GM10248 (cell line): ENCODE data around the gene POLR3GL.

Experiments
- CTCF ChIA-PET: fragments of 300-600 bp; sonication (Branson Sonifier 250); formaldehyde crosslinking; extraction: SDS; loops from one replicate; lab custom pipeline; 2021; ENCODE audit warnings: antibody characterized with exemption; lab: Yijun Ruan, JAX
- POLR2A ChIA-PET: fragments of 350-650 bp; sonication (Branson Sonifier 250); formaldehyde crosslinking; extraction: SDS; loops from one replicate; lab custom pipeline; 2020; ENCODE audit warnings: antibody characterized with exemption; lab: Yijun Ruan, JAX
- DNase-seq: peaks from one replicate; pipeline ENCODE4 v3.0.0; 2012; ENCODE audit errors: extremely low spot score
- TF ChIP-seq, protein P1 (sequence below): IDR thresholded peaks from 2 replicates; pipeline ENCODE4 v1.5.1; 2012; ENCODE audit warnings: mild to moderate bottlenecking, low read depth; ENCODE audit errors: extremely low read depth, missing control alignments, control extremely low read depth

POLR3GL gene

DNA sequence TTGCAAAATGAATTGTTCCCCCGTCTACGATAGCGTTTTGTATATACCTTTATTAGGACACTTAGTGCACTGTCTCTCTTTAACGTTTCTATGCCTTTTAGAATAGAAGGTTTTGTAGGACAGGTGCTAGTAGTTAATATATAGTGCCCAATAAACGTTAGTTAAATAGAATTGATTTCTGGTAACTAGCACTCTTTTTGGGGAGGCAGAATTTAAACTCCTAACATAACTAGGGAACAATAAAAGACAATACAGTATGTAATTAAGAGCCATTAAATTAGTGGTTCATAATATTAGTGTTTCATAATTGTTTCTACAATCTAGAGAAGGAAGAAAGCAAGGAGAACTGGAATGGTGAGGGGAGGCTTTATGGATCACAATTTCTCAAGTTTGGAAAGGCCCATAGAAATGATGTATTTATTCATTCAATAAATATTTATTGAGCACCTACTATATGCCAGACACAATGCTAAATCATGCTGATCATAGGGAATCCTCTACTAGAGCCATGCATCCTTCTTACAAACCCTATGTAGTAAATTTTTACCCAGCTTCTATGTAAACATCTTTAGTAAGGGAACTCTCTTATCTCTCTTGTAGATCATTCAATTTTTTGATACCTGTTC is 742 bp downstream of the POLR3GL start:
- TF ChIP-seq, protein P1, sequence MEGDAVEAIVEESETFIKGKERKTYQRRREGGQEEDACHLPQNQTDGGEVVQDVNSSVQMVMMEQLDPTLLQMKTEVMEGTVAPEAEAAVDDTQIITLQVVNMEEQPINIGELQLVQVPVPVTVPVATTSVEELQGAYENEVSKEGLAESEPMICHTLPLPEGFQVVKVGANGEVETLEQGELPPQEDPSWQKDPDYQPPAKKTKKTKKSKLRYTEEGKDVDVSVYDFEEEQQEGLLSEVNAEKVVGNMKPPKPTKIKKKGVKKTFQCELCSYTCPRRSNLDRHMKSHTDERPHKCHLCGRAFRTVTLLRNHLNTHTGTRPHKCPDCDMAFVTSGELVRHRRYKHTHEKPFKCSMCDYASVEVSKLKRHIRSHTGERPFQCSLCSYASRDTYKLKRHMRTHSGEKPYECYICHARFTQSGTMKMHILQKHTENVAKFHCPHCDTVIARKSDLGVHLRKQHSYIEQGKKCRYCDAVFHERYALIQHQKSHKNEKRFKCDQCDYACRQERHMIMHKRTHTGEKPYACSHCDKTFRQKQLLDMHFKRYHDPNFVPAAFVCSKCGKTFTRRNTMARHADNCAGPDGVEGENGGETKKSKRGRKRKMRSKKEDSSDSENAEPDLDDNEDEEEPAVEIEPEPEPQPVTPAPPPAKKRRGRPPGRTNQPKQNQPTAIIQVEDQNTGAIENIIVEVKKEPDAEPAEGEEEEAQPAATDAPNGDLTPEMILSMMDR: no peak
- ChIA-PET CTCF (interaction anchor here (1.0 to 9.0 kb wide), 16 partner anchors 8 to 244 kb away, joined by 3 to 113 read pairs (median 4); partner anchors contain the start of genes ITGA10, NUDT17 and PIAS3), POLR2A (interaction anchor here (0.5 to 2.1 kb wide), 6 partner anchors 13 to 46 kb away, joined by 3 to 9 read pairs (median 5); partner anchors contain the start of genes PEX11B and RBM8A)
- DNase-seq: no peak

DNA sequence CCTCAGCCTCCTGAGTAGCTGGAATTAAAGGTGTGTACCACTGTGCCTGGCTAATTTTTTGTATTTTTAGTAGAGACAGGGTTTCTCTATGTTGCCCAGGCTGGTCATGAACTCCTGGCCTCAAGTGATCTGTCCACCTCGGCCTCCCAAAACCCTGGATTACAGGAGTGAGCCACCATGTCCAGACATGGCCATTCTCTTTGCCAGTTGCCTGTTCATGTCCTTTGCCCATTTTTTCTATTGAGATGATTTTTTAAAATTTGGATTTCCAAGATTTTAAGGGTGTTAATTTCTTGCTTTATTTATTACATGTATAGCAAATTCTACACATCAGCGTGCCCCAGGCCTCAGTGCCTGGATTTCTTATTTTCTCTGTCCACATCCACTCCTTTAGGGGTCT is 2.8 kb downstream of the POLR3GL start:
- ChIA-PET CTCF (interaction anchor here (0.6 to 9.0 kb wide), 4 partner anchors 9 to 75 kb away, joined by 3 to 113 read pairs (median 4); partner anchors contain the start of gene LIX1L), POLR2A (no interaction called here)
- TF ChIP-seq, protein P1: no peak
- no peak for DNase-seq

DNA sequence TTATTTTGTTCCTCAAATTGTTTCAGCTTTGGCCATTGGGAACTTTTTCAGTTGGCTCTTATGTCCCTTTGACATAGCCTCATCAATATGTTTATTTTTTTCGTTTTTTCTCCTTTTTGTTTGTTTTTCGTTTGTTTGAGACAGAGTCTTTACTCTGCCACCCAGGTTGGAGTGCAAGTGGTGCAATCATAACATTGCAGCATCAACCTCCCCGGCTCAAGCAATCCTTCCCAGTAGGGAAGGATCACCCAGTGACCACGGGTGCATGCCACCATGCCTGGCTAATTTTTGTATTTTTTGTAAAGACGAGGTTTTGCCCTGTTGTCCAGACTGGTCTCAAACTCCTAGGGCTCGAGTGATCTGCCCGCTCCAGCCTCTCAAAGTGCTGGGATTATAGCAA is 8.1 kb downstream of the POLR3GL start:
- TF ChIP-seq, protein P1: no peak
- ChIA-PET CTCF (interaction anchor here (1.1 to 1.8 kb wide), 3 partner anchors 8 to 127 kb away, joined by 4 to 5 read pairs (median 5); partner anchors contain the start of genes ANKRD34A, NUDT17 and POLR3GL), POLR2A (no interaction called here)
- no peak for DNase-seq

DNA sequence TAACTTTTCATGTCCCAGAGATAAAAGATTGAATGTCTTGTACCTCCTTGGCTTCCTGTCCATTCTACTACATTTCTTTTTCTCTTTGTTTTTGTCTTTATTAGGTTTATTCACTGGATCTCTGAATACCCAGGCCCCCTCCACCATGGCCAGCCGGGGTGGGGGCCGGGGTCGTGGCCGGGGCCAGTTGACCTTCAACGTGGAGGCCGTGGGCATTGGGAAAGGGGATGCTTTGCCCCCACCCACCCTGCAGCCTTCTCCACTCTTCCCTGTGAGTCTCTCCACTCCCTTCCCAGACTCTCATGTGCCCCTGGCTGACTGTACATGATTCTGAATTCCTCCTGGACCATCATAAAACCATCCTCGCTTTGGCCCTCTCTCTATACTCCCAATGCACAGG is 10.2 kb downstream of the POLR3GL start:
- ChIA-PET POLR2A (no interaction called here), CTCF (interaction anchor here (0.7 to 6.7 kb wide), 3 partner anchors 8 to 61 kb away, joined by 3 to 249 read pairs (median 63); no protein-coding TSS in a partner anchor)
- TF ChIP-seq, protein P1: no peak
- no peak for DNase-seq

DNA sequence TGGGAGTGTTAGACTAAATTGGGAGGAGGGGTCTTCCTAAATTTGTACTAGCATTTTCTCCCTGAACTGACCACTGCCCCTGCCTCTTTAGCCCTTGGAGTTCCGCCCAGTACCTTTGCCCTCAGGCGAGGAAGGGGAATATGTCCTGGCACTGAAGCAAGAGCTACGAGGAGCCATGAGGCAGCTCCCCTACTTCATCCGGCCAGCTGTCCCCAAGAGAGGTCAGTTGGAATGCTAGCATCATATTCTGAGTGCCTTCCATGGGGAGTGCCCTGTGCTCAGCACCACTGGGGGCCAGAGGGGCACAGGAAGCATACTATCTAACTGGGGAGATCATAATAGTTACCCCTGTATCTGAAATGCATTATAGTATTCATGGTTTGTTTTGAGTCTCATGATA is 10.7 kb downstream of the POLR3GL start:
- CTCF ChIA-PET: interaction anchor here (0.7 to 9.5 kb wide), 4 partner anchors 9 to 60 kb away, joined by 3 to 249 read pairs (median 120); partner anchors contain the start of gene TXNIP
- POLR2A ChIA-PET: no interaction called here

DNA sequence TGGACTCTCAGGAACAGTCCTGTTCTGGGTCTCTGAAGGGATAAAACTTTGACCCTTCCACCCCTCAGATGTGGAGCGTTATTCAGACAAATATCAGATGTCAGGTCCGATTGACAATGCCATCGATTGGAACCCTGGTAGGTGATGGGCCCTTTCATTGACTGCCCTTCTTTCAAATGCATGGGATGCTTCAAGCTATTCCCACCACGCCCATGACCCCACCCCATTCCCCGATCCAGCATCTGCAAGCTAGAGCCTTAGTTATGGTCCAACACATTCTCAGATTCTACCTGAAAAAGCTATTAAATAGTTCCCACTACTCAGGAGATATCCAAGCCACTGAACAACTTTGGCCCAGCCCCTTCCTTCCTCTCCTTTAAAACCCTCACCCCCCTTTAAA is 12.5 kb downstream of the POLR3GL start:
- POLR2A ChIA-PET: interaction anchor here (1.5 kb wide), 1 partner anchor 13 kb away, joined by 4 read pairs; the partner anchor contains the start of genes ANKRD34A and POLR3GL

More for the DNA sequence above, 10.7 kb downstream of the POLR3GL start:
- DNase-seq: no peak
- TF ChIP-seq, protein P1: no peak

More for the DNA sequence above, 12.5 kb downstream of the POLR3GL start:
- TF ChIP-seq, protein P1: no peak
- CTCF ChIA-PET: interaction anchor here (0.8 to 9.5 kb wide), 23 partner anchors 11 to 132 kb away, joined by 3 to 249 read pairs (median 5); partner anchors contain the start of genes ANKRD34A, HJV, LIX1L and NUDT17
- DNase-seq: no peak
